HG02852 (cell line): Measurements from ENCODE around the gene ADH6.
"Not testable (repeated sequence)": the region's sequence is repeated elsewhere in the genome, so short reads cannot be mapped to it uniquely, and the experiment has no call there.

Experiments used
- ATAC-seq: cut with Tn5 transposase; IDR thresholded peaks from one replicate; pipeline ENCODE4 v1.9.1; 2021; ENCODE audit warnings: mild to moderate bottlenecking, moderate library complexity; ENCODE audit not compliant: unreplicated experiment

ADH6 gene

DNA sequence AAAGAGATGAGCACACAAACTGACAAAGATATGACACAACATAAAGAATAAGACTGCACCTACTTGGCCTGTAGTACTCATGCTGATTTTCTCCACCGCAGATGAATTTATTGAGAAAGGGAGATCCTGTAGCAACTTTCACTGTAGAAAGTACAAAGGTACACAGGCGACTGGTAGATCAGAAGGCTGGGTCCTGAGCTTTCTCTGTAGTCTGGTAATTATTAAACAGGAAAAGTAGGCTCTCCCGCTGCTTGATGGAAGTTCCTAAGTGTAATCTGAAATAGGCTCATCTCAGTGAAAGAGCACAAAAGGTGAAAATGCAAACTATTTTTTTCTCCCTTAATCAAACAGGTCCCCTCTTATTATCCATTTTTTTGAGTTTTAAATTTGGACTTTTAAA is at the start of gene ADH6:
TSS of gene ADH6 (minus strand) at position 175 of the 400 bp plus-strand sequence. CDS start at position 81, 94 bp downstream.
- ATAC-seq = no peak

DNA sequence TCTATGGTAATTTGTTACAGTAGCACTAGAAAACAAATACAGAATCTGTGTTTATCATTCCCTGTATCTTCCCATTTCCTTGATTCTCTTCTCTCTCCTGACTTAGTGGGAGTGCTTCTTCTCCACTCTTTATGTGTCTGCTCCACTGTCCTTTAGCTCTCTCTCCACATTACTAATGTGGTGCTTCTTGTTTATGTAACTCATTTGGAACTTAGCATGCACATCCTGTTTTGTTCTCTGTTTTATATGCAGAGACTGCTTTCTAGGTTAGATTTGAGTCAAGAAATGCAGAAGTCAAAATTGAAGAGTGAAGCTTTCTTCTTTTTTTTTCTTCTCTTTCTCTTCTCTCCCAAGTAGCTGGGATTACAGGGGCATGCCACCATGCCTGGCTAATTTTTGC is 45.9 kb upstream of the ADH6 start:
- ATAC-seq = no peak

DNA sequence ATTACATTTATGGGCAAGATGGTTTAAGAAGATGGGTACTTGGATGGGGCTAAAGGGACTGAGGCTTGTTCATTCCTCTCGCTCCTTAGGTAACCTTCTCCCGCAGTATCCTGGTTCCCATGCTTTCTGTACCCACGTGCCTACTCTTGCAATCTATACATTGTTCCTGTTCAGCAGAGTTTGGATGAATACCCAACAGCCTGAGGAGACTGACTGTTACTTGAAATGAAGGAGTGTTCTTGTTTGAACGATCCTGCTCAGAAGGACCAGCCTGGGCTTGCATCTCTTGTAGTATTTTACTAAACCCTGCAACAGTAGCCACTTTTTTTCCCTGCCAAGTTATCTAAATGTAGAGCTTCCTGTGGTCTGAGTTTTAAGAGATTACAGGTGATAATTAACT is 33.7 kb upstream of the ADH6 start:
- ATAC-seq = no peak

DNA sequence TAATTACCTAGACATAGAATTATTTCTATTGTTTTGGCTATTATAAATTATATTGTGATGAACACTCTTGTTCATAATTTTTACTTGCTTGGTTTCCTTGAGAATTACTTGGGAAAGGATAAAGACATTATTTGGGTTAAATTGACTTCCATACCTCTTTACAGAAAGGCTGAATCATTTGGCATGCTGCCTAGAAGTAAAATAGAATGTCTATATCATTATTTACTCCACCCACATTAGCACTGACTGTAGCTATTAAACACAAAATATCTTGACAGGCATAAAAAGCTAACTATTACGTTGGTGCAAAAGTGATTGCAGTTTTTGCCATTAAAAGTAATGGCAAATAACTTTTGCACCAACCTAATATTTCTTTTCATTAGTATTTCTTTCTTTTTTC is 29.7 kb upstream of the ADH6 start:
- ATAC-seq = no peak

DNA sequence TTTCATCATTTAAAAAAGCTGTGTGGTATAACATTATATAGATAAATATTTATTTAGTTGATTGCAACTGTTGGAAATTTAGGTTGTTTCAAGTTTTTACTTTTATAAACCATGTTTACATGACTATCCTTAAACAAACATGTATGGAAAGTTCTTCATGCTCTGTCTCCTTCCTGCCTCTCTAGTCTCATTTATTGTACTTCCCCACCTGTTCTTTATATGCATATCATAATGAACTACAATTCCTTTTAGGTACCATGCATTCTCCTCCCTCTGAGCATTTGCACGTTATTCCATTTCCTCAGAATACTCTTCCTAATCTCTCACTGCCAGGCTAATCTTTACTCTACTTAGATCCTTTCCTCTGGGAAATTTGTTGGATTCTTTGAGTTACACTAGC is 16.9 kb upstream of the ADH6 start:
- ATAC-seq = no peak

DNA sequence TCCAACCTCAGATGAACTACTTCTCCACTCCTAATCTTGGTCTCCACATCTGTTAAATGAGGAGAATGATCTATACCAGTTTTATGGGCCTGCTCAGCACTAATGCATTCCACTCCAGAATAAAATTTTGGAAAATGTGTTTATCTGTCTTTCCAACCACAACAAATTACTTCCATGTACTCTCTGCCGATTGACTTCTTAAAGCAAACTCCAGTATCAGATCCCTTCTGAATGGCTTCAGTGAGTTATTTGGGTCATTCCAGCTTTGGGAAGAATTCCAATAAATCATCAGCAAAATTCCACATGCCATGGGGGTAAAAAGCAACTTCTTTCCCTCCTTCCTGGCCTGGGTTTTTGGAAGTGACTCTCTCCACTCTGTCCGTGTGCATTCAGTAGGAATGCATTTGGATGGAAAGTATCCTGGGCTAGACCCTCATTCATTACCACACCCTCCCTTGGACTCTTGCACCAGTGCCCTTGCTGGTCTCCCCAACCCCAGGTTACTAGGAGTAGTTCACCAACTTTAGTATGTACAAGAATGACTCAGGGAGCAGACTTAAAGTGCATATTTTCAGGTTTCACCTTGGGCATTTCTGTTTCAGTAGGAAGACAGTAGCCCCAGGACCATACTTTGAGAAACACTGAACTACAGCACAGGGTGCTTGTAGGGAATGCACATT is 15.4 kb upstream of the ADH6 start:
- ATAC-seq = no peak

DNA sequence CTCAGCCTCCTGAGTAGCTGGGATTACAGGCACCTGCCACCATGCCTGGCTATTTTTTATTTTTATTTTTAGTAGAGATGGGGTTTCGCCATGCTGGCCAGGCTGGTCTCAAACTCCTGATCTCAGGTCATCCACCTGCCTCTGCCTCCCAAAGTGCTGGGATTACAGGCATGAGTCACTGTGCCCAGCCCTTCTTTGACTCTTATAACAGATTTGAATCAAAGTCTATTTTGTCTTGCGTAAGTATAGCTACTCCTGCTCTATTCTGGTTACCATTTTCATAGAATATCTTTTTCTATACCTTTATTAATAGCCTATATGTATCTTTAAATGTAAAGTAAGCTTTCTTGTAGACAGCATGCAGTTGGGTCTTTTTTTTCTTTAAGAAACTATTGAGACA is 14.4 kb upstream of the ADH6 start:
- ATAC-seq = not testable (repeated sequence)

DNA sequence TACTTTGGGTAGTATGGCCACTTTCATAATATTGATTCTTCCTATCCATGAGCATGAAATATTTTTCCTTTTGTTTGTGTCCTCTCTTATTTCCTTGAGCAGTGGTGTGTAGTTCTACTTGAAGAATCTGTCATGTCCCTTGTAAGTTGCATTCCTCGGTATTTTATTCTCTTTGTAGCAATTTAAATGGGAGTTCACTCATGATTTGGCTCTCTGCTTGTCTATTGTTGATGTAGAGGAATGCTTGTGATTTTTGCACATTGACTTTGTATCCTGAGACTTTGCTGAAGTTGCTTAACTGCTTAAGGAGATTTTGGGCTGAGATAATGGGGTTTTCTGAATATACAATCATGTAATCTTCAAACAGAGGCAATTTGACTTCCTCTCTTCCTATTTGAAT is 9.7 kb upstream of the ADH6 start:
- ATAC-seq = not testable (repeated sequence)

DNA sequence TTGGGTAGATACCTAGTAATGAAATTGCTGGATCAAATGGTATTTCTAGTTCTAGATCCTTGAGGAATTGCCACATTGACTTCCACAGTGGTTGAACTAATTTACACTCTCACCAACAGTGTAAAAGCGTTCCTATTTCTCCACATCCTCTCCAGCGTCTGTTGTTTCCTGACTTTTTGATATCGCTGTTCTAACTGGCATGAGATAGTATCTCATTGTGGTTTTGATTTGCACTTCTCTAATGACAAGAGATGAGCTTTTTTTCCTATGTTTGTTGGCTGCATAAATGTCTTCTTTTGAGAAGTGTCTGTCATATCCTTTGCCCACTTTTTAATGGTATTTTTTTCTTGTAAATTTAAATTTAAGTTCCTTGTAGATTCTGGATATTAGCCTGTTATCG is 8.6 kb upstream of the ADH6 start:
- not testable (repeated sequence) for ATAC-seq

DNA sequence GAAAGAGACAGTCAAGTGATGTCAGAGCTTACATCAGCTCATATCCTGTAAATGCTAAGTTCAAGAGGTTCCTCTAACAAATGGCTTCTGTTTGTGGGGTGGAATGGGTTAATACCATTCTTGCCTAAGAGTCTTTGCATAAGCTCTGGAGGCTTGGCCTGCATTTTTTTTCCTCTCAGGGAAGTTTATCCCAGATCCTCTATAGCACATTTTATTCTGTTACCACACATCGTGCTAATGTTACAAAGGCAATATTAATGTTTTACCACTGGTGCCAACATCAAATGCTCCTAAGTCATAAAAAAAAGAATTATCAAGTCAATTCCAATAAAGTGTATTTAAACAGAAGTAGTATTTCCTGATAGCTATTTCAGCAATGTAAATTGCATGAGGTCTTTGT is 2.9 kb upstream of the ADH6 start:
- ATAC-seq = no peak

DNA sequence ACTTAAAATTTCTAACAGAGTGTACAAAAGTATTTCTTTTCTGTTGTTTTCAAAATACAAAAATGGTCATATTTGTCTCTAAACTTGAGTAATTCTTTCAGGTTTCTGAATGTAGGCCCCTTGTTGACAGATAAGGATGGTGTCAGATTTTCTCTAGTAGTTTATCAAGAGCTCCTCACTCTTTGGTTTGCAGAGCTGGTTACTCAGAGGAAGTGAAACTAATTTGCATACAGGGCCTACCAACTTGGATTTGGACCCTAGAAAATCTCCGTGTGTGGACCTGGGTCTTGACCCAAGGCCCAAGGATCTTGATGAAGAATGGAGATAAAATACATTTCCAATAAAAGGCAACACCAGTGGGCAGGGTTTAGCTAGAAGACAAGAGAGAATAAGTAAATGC is 433 bp upstream of the ADH6 start:
- no peak for ATAC-seq

DNA sequence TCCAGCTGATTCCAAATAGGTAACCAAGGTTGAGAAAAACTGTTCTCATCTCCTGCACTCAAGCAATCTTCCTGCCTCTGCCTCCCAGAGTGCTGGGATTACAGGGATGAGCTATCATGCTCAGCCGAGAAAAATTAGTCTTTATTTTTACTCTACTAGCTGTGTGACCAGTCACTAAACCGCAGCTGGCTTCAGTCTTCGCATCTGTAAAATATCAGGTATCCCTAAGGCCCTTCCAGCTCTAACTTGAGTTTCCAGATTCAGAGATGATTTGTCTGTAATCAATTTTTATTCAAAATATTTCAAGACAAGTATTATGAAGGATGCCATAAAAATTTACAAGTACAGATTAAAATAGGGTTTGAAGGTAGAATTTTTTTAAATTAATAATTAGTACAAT is 3.5 kb downstream of the ADH6 start:
- no peak for ATAC-seq

DNA sequence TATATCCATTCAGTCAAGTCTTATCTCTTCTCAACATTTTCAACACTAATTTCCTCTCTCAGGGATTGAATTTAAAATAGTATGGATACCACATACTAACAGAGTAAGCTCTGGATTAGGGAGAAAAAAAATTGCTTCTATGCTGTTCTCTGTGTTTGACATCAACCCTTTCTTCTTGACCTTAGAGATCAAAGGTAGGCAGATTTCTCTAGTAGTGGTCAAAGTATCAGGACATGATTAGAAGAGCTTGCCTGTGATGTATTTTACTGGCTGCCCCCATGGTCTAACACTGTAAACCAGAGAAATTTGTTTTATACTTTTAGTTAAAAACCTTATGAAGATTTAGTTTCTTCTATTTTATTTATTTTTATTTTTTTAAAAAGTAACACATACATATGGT is 8.3 kb downstream of the ADH6 start:
- ATAC-seq = no peak

DNA sequence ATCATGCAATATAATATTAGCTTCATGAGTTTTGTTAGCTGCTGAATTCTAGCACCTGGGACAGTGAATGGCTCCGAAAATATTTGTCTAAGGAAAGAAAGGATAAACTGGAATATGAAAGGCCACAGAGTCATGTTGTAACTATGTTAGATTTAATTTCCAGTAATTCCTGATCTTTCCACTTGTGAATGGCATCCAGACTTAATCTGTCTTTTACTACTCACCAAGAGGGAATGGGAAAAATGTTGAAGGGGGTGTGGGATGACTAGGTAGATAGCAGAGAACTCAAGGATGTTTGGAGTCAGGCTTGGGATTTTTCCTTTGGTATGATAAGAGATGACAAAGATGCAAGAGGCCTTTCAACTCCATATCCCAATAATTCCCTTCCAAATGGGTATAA is 9.4 kb downstream of the ADH6 start:
- no peak for ATAC-seq

DNA sequence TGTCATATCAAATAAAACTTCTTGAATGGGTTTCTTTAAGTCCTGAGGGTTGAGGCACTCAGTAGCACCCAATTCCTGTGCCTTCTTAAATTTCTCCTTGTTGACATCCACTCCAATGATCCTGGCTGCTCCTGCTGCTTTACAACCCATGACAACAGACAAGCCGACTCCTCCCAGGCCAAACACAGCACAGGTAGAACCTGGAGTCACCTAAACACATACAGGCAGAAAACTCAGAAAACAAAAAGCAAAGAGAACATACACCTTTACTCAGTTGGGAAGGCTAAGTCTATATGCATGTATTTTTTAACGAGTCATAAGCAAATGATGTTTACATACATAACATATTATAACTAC is 10.3 kb downstream of the ADH6 start:
- no peak for ATAC-seq

DNA sequence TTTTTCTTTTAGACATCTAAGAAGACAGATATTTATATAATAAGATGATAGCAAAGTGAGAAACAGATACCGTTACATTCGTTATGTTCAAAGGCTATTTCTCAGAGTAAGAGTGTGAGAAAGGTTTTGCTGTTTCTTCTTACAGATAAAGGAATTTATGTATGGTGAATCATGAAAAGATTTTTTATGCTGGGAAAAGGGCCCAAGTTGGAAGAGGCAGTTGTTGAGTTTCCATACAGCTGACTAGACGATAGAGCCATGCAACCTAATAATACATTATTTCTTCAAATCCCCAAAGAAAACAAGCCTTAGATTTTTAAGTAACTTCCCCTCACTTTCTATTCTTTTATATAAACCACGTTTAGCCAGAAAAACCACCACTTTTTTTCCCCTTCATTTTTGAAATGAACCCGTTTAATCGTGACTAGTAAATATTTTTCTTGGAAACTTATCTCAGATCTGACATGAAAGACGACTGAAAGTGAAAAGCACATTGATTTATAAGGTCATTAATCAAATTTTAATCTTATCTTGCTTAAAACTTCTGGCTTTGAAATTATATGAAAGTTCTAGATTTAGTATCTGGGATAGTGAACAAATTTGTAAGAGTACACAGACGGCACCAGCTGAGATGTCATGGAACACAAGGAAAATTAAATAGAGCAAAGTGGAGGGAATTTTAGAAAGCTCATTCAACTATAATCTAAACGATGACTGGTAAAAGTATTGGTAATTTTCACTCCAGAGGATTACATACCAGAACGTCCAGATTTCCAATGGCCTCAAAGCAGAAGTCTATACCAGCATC is 10.9 kb downstream of the ADH6 start:
- ATAC-seq = no peak

DNA sequence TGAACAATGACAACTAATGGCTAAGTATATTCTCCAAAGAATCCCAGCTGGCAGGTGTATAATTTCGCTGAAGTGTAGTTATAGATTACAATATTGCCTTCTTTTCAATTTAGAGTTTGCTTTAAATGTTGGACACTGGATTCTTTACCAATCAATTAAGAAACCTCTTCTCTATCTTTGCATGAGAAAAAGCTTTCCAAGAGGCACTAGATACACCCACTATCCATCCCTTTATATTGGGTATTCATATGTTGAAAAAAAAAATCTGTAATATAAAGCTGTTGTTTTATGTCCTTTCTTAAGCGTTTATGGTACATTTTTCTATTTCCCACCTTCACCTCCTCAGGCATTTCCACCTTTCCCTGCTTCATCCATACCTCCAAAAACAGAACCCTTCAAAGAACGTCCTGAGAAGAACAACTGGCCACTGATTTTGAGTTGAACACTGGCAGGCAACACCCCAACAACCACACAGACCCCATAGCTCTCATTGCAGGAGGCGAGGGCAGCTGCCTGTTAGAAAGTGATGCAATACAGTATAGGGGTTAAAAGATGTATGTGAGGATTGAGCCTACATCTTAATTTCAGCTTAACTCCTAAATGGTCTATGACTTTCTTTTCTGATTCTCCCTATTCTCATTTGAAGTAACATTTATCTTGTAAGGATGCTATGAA is 11.8 kb downstream of the ADH6 start:
- ATAC-seq = no peak

DNA sequence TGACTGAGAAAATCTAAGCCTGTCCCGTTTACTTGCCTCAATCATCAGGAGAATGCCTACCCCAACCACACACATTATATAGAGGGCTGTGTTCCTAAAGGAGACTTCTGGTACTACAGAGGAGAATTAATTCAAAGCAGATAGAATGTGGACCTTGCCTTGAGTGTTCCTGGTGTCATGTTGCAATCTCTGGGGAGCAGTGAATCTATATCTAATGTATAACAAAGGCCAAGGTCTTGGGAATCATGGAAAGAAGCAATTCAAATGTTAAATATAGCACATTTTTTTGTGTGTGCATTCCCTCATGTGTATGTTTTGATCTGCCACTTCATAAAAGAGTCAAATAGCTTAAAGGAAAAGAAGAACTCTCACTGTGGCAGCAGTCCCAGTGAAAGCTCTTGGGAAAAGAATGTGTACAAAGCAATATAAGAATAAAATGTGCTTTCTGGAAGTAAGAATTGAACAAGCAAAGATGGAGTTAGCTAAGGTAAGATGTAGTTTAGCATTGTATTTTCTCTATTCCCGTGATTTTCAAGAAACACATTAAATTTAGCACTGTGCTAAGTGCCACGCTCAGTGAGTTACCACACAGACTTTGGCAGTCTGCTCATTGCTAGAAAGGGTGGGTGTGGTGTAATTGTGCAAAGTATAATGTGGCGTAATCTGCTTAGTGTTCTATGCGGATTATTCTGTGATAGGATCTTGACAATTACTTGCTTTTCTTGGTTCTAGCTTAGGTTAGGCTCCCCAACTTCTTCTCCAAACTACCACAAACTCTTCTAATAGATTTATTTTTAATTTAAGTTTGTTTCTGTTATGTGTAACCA is 13.7 kb downstream of the ADH6 start:
- ATAC-seq = no peak

DNA sequence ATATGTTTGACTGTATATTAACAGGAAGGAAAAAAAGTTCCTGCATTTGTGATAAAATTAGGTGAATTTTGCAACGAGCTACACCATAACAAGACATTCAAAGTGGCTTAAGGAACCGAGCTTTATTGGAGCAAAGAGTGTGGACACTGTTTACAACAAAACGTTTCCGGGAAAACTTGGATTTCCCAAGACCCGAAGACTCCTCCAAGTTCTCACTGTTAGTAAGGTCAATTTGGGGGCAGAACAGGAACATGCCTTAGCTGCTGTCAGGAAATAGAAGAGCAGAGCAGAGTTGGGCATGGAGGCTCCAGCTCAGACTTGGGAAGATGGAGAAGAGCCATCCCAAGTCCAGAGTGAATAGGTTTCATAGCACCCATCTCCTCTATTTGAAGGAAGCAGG is 16.5 kb downstream of the ADH6 start:
- no peak for ATAC-seq

DNA sequence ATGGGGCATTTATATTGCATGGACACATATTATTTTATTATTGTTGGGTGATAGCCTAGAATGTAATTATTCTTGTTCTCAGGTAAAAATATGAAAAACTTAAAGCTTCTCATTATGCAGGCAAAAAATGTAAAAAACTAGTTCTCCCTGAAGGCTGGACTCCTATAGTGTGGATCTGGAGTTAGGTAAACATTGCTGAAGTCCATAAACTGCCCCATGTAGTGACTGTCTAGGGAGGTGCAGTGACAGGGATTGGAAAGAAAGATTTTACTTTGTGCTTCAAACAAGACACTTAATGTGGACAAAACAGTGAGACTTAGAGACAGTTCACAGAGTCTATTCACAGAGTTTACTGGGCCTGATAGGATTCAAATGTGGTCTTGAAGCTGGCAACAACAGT is 17.0 kb downstream of the ADH6 start:
- no peak for ATAC-seq

DNA sequence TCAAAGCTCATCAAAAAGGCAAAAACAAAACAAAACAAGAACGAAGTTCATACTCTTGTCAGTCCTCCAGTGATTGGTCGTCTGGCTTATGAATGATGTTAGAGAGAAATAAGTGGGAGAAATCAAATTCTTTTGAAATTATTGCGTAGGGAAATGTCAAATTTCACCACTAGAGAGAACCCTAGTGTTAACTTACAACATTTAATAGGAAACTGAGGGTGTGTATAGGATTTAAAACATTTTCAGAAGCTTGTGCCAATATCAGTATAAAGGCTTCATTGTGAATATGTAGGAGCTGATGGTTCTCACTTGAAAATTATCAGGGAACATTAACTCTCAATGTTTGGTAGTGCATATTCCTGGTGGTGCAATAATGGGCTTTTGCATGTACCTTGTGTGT is 17.4 kb downstream of the ADH6 start:
- no peak for ATAC-seq
